ENCODE data around the gene NMNAT2. TPM values are rescaled to one million over a fixed set of nuclear protein-coding genes. Genes with fewer than 3 reads are reported as not detected.

NMNAT2 gene
- total RNA-seq, 1 donor from 2014 or later: 1.7 TPM

DNA sequence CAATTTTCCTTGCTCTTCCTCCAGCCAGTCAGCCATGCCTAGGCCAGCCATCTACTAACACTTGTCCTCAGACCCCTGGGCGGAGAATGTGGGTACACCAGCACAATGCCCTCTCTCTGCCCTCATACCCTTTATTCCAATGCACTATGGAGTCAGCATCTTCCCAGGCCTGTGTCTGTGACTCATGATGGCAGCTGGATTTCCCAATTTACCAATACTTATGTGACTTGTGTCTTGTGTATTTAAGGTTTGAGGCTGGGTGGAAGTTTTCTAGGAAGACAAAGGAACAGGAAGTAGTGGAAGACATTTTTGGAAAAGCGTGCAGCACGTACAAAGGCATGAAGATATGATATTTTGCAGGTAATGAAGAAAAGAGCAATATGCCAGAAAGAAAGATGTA lies 114.3 kb downstream of the NMNAT2 start:
- peaks cover 13% of the 10 kb centered on the region for H3K4me1 ChIP-seq
- TF ChIP-seq POLR2AphosphoS5 (IDR thresholded peaks at IDR 0.05; ENCODE audit: insufficient read depth in 1 of 2, low read depth in 1 of 2) (no peak), POLR2A (IDR thresholded peaks at IDR 0.05) (no peak)
- TF ChIP-seq, protein P1, sequence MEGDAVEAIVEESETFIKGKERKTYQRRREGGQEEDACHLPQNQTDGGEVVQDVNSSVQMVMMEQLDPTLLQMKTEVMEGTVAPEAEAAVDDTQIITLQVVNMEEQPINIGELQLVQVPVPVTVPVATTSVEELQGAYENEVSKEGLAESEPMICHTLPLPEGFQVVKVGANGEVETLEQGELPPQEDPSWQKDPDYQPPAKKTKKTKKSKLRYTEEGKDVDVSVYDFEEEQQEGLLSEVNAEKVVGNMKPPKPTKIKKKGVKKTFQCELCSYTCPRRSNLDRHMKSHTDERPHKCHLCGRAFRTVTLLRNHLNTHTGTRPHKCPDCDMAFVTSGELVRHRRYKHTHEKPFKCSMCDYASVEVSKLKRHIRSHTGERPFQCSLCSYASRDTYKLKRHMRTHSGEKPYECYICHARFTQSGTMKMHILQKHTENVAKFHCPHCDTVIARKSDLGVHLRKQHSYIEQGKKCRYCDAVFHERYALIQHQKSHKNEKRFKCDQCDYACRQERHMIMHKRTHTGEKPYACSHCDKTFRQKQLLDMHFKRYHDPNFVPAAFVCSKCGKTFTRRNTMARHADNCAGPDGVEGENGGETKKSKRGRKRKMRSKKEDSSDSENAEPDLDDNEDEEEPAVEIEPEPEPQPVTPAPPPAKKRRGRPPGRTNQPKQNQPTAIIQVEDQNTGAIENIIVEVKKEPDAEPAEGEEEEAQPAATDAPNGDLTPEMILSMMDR (IDR thresholded peaks at IDR 0.05): no peak
- H3K9me3 ChIP-seq: no peaks in the 10 kb centered on the region
- no peak overlapping the region for H3K27ac ChIP-seq
- no peaks in the 10 kb centered on the region for H3K27me3 ChIP-seq
- H3K36me3 ChIP-seq: no peaks in the 10 kb centered on the region
- DNase-seq (ENCODE audit: extremely low spot score in 2 of 2): no peak
- H3K4me3 ChIP-seq: no peak overlapping the region
- intact Hi-C loops (cut with DNase I): no loop called here

DNA sequence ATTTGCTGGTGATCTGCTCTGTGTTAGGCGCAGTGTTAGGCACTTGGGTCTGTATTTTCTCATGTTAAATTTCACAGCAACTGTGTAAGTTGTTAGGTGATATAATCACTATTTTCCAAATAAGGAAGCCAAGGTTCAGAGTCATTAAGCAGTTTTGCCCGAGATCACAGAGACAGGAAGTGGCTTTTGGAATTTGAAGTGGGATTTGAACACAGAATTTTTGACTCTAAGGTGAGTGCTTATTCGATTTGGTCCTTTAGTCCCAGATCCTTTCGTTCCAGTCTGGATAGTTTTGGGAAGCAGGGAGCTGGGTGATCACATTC lies 114.9 kb downstream of the NMNAT2 start:
- no peak for TF ChIP-seq POLR2A (IDR thresholded peaks at IDR 0.05)
- no peak for TF ChIP-seq POLR2AphosphoS5 (IDR thresholded peaks at IDR 0.05; ENCODE audit: insufficient read depth in 1 of 2, low read depth in 1 of 2)
- TF ChIP-seq, protein P1 (IDR thresholded peaks at IDR 0.05): no peak
- H3K4me1 ChIP-seq: peaks cover 13% of the 10 kb centered on the region
- no peak for DNase-seq (ENCODE audit: extremely low spot score in 2 of 2)
- no peaks in the 10 kb centered on the region for H3K27me3 ChIP-seq
- no peak overlapping the region for H3K4me3 ChIP-seq
- H3K36me3 ChIP-seq: no peaks in the 10 kb centered on the region
- H3K9me3 ChIP-seq: no peaks in the 10 kb centered on the region
- intact Hi-C loops (cut with DNase I): no loop called here
- H3K27ac ChIP-seq: no peak overlapping the region

DNA sequence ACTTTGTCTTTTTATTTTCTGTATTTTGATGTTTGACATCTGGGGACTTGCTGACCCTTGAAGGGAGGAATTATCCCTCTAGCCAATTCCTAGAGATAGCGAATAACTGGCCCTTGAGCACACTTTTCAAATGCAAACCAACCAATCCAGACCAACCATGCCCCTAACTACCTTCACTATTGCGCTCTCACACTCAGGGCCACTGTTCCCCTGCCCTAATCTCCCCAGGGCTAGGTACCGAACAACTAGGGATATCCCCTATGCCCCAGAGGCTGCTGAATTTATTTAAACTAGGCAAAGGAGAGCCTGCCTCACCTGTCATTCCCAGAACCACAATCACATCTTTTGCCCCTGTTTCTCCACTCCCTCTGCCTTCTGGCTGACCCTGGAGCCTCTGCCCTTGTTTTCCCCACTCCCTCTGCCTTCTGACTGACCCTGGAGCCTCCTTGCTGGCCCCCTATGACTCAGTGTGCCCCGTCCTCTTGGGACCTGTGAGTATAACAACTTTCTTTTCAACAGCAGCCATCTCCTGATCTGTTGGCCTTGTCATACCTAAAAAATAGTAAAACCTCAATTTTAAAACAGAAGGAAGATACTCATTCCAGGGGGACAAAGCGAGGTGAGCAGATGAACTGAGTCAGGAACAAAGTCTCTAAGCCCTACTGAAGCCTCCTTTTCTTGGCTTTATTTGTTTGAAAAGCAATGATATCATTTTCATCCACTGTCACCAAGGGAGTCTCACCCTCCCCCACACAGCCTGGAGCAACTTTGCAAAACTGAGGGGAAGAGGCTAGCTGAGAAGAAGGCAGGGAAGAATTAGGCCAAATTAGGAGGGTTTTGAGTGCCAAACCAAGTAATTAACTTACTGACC lies 115.5 kb downstream of the NMNAT2 start:
- no peak for TF ChIP-seq POLR2AphosphoS5 (IDR thresholded peaks at IDR 0.05; ENCODE audit: insufficient read depth in 1 of 2, low read depth in 1 of 2)
- TF ChIP-seq, protein P1 (IDR thresholded peaks at IDR 0.05): no peak
- TF ChIP-seq POLR2A (IDR thresholded peaks at IDR 0.05): no peak
- Histone ChIP-seq H3K36me3 (no peaks in the 10 kb centered on the region), H3K27me3 (no peaks in the 10 kb centered on the region), H3K4me3 (no peak overlapping the region), H3K27ac (no peak overlapping the region), H3K9me3 (no peaks in the 10 kb centered on the region), H3K4me1 (peaks cover 13% of the 10 kb centered on the region)
- no peak for DNase-seq (ENCODE audit: extremely low spot score in 2 of 2)
- intact Hi-C loops (cut with DNase I): no loop called here

DNA sequence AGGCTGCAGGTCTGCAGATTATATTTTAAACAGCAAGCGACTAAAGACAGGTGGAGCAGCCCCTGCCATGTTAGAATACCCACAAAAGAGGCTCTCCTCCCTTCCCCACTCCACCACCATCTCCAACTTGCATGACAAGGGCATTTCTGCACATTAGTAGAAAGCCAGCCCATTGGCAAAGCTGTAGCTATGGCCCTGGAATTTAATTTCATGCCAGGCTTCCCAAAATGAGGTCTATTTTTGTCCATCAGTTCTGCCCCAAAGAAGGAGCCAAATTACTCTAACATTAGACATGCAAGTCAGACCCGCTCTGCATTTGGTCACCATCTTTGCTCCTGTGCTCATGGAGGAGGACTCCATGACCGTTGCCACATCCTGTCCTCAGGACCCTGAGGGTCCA lies 116.9 kb downstream of the NMNAT2 start:
- Histone ChIP-seq H3K27me3 (no peaks in the 10 kb centered on the region), H3K4me1 (peaks cover 13% of the 10 kb centered on the region), H3K9me3 (no peaks in the 10 kb centered on the region), H3K4me3 (no peak overlapping the region), H3K36me3 (no peaks in the 10 kb centered on the region), H3K27ac (no peak overlapping the region)
- intact Hi-C loops (cut with DNase I): no loop called here
- DNase-seq (ENCODE audit: extremely low spot score in 2 of 2): no peak
- TF ChIP-seq POLR2AphosphoS5 (IDR thresholded peaks at IDR 0.05; ENCODE audit: insufficient read depth in 1 of 2, low read depth in 1 of 2) (no peak), POLR2A (IDR thresholded peaks at IDR 0.05) (no peak)
- TF ChIP-seq, protein P1 (IDR thresholded peaks at IDR 0.05): no peak

DNA sequence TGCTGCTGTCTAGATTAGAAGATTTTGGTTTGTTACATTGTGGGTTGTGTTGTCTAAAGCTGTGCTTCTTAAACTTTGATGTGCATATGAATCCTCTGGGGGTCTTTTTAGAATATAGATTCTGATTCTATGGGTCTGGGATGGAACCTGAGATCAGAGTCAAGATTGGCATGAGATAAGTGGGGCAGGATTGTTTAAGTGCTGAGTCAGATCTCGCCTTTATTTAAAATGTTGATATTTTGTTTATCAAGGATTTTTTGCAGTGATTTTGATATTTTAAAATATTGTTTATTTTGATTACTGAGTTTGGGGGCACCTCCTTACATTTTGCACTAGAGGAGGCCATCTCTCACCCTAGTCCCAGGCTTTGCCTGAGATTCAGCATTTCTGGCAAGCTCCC lies 117.4 kb downstream of the NMNAT2 start:
- peaks cover 13% of the 10 kb centered on the region for H3K4me1 ChIP-seq
- no peak for DNase-seq (ENCODE audit: extremely low spot score in 2 of 2)
- H3K27ac ChIP-seq: no peak overlapping the region
- H3K36me3 ChIP-seq: no peaks in the 10 kb centered on the region
- no peaks in the 10 kb centered on the region for H3K27me3 ChIP-seq
- intact Hi-C loops (cut with DNase I): no loop called here
- no peak overlapping the region for H3K4me3 ChIP-seq
- TF ChIP-seq, protein P1 (IDR thresholded peaks at IDR 0.05): no peak
- TF ChIP-seq POLR2A (IDR thresholded peaks at IDR 0.05) (no peak), POLR2AphosphoS5 (IDR thresholded peaks at IDR 0.05; ENCODE audit: insufficient read depth in 1 of 2, low read depth in 1 of 2) (no peak)
- H3K9me3 ChIP-seq: no peaks in the 10 kb centered on the region
